PC-9 (cell line): ENCODE measurements around the gene TRIM9. TPM values are rescaled to one million over a fixed set of nuclear protein-coding genes. Genes with fewer than 3 reads are reported as not detected.

Source experiments
- Bru-seq: library from RNA; stranded (reverse); fragments of 400-500 nt; gene quantifications from one replicate; lab custom pipeline; 2021; lab: Mats Ljungman, UMichigan
- BruChase-seq, 2 experiments: library from RNA; stranded (reverse); fragments of 400-500 nt; gene quantifications; one replicate each; lab custom pipeline; 2021; lab: Mats Ljungman, UMichigan
- BruUV-seq: library from RNA; stranded (reverse); fragments of 400-500 nt; replicated peaks from 2 replicates; lab custom pipeline; 2021; lab: Mats Ljungman, UMichigan
- CTCF ChIA-PET: fragments of 300-600 bp; sonication (Branson Sonifier 250); formaldehyde crosslinking; loops from one replicate; lab custom pipeline; 2022; ENCODE audit warnings: antibody characterized with exemption; lab: Charles Lee
- POLR2A ChIA-PET: fragments of 300-600 bp; sonication (Branson Sonifier 250); formaldehyde crosslinking; loops from one replicate; lab custom pipeline; 2022; ENCODE audit warnings: antibody characterized with exemption; ENCODE audit not compliant: unreplicated experiment; lab: Charles Lee
- DNase-seq, 2 experiments: peaks; one replicate each; pipeline versions ENCODE4 v3.0.0 to v3.0.0-alpha.2; 2015 to 2022; ENCODE audit warnings: mixed read lengths in 1 of 2
- H2AFZ ChIP-seq: fragments of 200-600 bp; sonication (generic); 2 replicates; pipeline ENCODE4 v1.8.1; 2017; ENCODE audit warnings: antibody characterized with exemption
- H3F3A ChIP-seq: fragments of 200-600 bp; sonication (generic); 2 replicates; pipeline ENCODE4 v1.8.1; 2017; ENCODE audit warnings: antibody characterized with exemption, mild to moderate bottlenecking, low read depth; ENCODE audit not compliant: insufficient read depth
- H3K27ac ChIP-seq: fragments of 200-600 bp; sonication (generic); 2 replicates; pipeline ENCODE4 v1.6.1; 2016; ENCODE audit warnings: mixed run types
- H3K27me3 ChIP-seq: fragments of 200-600 bp; sonication (generic); 2 replicates; pipeline ENCODE4 v1.6.1; 2016; ENCODE audit warnings: low read depth, mixed run types; ENCODE audit not compliant: insufficient read depth
- H3K36me3 ChIP-seq: fragments of 200-600 bp; sonication (generic); 2 replicates; pipeline ENCODE4 v1.6.1; 2016; ENCODE audit warnings: low read depth, mixed run types
- H3K4me1 ChIP-seq: fragments of 200-600 bp; sonication (generic); replicated peaks from 2 replicates; pipeline ENCODE4 v1.6.1; 2016; ENCODE audit warnings: mixed run types; ENCODE audit not compliant: insufficient read depth
- H3K4me2 ChIP-seq: fragments of 200-600 bp; sonication (generic); 2 replicates; pipeline ENCODE4 v1.6.1; 2017; ENCODE audit warnings: mixed run types
- H3K4me3 ChIP-seq: fragments of 200-600 bp; sonication (generic); 2 replicates; pipeline ENCODE4 v1.6.1; 2016; ENCODE audit warnings: mixed run types
- H3K79me2 ChIP-seq: fragments of 200-600 bp; sonication (generic); 2 replicates; pipeline ENCODE4 v1.6.1; 2017; ENCODE audit warnings: low read depth, mixed run types
- H3K9me2 ChIP-seq: fragments of 200-600 bp; sonication (generic); 2 replicates; pipeline ENCODE4 v1.8.1; 2017; ENCODE audit warnings: mild to moderate bottlenecking; ENCODE audit not compliant: insufficient read depth
- H3K9me3 ChIP-seq: fragments of 200-600 bp; sonication (generic); 2 replicates; pipeline ENCODE4 v1.8.1; 2016; ENCODE audit warnings: low read depth; ENCODE audit not compliant: insufficient read depth
- H4K20me1 ChIP-seq: fragments of 200-600 bp; sonication (generic); 2 replicates; pipeline ENCODE4 v1.8.1; 2017; ENCODE audit not compliant: insufficient read depth
- EZH2 ChIP-seq: fragments of 200-600 bp; sonication (generic); IDR thresholded peaks from 2 replicates; pipeline ENCODE4 v1.8.0; 2017; ENCODE audit warnings: antibody characterized with exemption, low read depth
- intact Hi-C: fragments of 100-400 bp; cut with micrococcal nuclease; formaldehyde crosslinking; loops from one replicate; pipeline ENCODE4 v1.10.0; 2022; ENCODE audit not compliant: unreplicated experiment
- long read RNA-seq: library from polyadenylated mRNA; stranded (forward); transcript quantifications from one replicate; pipeline ENCODE4 v2.0.0, GENCODE V29; 2022
- total RNA-seq: library from RNA; stranded (reverse); gene quantifications from 2 replicates; pipeline ENCODE4 v1.2.3, GENCODE V29; 2021
- TF ChIP-seq, protein P1 (sequence below): fragments of 200-600 bp; sonication (generic); conservative IDR thresholded peaks from 2 replicates; pipeline ENCODE4 v1.6.1; 2017; ENCODE audit warnings: mixed run types, antibody characterized with exemption, mild to moderate bottlenecking, moderate library complexity

The TRIM9 gene
- 1.5 and 2.1 TPM in 2 replicates for total RNA-seq
- percentile 37 among the genes with signal in this experiment for Bru-seq, nascent RNA
- BruChase-seq, experiment 1, labeled RNA remaining after a 2-hour chase: percentile 32 among the genes with signal in this experiment
- BruChase-seq, experiment 2, labeled RNA remaining after a 6-hour chase: percentile 28 among the genes with signal in this experiment
- long read RNA-seq, partial matches to known transcripts: 0 of 1 reads
- long read RNA-seq, other reads (novel, unspliced or antisense): 1 of 1 reads

DNA sequence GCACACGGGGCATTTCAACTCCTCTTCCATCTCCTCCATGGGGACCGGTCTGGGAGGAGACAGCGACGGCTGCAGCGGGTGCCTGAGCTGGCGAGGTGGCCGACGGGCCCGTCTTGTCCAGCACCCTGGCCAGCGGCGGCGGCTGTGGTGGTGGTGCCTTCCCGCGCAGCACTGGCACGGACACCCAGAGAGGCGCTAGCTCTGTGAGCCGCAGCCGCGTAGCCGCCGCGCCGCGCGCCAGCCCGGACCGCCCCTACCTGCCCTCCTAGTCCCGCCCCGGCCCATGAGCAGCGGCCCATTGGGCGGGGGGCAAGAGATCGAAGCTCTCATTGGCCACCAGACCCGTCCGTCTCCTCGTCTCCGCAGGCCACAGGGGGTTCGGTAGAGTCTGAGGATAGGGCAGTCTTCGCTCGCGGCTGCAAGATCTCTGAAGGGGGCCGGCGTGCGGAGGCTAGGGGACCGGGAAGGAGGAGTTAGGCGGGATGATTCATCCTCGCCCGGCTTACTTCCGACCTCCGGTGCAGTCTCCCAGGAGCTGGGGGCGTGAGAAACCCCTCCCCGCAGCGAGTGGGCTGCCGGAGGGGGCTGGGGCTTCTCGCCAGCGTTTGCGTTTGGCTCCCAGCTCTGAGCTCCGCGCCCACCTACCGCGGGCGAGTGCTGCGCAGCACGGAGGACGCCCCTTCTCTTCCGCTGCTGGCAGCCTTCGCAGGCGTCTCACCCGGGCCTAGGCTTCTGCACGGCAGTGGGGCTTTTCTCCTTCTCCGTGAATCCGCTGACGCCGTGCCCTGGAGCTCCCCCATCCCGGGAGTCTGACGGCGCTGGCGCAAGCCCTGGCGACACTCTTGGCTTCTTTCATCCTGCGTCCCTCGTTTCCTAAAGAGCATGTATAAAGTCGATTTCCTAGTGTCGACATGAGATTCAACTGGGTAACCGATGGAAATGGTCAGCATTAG, at the start of gene TRIM9:
TRIM9 (minus strand) TSS at position 205 of the 953 bp plus-strand sequence; CDS start at position 39, 166 bp downstream.
- POLR2A ChIA-PET: interaction anchor here (0.6 to 1.0 kb wide), 6 partner anchors 11 to 426 kb away, joined by 3 to 10 read pairs (median 5); no protein-coding TSS in a partner anchor
- intact Hi-C loops: loop anchor here (5.0 to 10.0 kb wide), 2 partner anchors 120 to 138 kb away; no protein-coding TSS in a partner anchor

DNA sequence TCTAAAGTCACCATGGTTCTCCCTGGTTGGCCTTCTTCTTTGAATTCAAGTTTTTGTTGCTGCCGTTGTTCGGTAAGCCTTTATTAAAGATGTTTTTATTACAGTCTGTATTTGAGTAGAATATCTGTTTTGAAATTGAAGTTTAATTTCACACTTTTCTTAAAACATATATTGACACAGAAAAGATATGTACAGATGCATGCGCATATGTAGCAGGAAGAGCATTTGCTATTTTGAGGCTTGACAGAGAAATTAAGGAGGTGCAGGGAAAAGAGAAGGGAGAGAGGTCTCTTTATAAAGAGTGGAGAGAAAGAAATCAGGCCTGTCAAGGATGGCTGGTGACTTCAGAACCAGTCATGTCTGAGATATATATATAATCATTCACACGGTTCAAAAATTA, 46.0 kb upstream of the TRIM9 start:
- no peaks in the 10 kb centered on the region for H3K9me2 ChIP-seq
- H3K4me3 ChIP-seq: no peak overlapping the region
- POLR2A ChIA-PET: no interaction called here
- BruUV-seq: no TSS peak
- H3K27me3 ChIP-seq: no peaks in the 10 kb centered on the region
- no peaks in the 10 kb centered on the region for H3K79me2 ChIP-seq
- H3K27ac ChIP-seq: no peak overlapping the region
- intact Hi-C loops: no loop called here
- no peak overlapping the region for H3K4me2 ChIP-seq
- H3K36me3 ChIP-seq: no peaks in the 10 kb centered on the region
- H3K9me3 ChIP-seq: no peaks in the 10 kb centered on the region
- H4K20me1 ChIP-seq: no peaks in the 10 kb centered on the region
- 0 out of 2 replicates have a peak, but pooled peaks cover 7% of the 10 kb centered on the region for H3F3A ChIP-seq
- TF ChIP-seq, protein P1, sequence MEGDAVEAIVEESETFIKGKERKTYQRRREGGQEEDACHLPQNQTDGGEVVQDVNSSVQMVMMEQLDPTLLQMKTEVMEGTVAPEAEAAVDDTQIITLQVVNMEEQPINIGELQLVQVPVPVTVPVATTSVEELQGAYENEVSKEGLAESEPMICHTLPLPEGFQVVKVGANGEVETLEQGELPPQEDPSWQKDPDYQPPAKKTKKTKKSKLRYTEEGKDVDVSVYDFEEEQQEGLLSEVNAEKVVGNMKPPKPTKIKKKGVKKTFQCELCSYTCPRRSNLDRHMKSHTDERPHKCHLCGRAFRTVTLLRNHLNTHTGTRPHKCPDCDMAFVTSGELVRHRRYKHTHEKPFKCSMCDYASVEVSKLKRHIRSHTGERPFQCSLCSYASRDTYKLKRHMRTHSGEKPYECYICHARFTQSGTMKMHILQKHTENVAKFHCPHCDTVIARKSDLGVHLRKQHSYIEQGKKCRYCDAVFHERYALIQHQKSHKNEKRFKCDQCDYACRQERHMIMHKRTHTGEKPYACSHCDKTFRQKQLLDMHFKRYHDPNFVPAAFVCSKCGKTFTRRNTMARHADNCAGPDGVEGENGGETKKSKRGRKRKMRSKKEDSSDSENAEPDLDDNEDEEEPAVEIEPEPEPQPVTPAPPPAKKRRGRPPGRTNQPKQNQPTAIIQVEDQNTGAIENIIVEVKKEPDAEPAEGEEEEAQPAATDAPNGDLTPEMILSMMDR: no peak
- no peak for TF ChIP-seq EZH2
- CTCF ChIA-PET: no interaction called here
- no peak for DNase-seq
- H3K4me1 ChIP-seq: peaks cover 15% of the 10 kb centered on the region
- H2AFZ ChIP-seq: no peak overlapping the region

More for the DNA sequence above, at the start of gene TRIM9:
- Histone ChIP-seq H3K36me3 (no peaks in the 10 kb centered on the region), H3K9me3 (no peaks in the 10 kb centered on the region), H3K9me2 (no peaks in the 10 kb centered on the region), H4K20me1 (no peaks in the 10 kb centered on the region; the same call in 1 of the 2 replicates), H3K4me1 (peaks cover 19% of the 10 kb centered on the region), H3K79me2 (no peaks in the 10 kb centered on the region), H3K4me3 (peak within 1 kb of the TSS; percentile 76), H3K27ac (peak within 1 kb of the TSS; percentile 78), H3F3A (peaks cover 8% of the 10 kb centered on the region; the same call in 1 of the 2 replicates), H3K27me3 (no peaks in the 10 kb centered on the region), H2AFZ (peak within 1 kb of the TSS; percentile 98), H3K4me2 (peak within 1 kb of the TSS; percentile 99)
- TF ChIP-seq, protein P1: no peak
- no peak for TF ChIP-seq EZH2
- DNase-seq: peak; percentile 94 to 98
- TSS peak; percentile 91 for BruUV-seq
- CTCF ChIA-PET: interaction anchor here (0.6 to 1.2 kb wide), 5 partner anchors 36 to 213 kb away, joined by 3 to 14 read pairs (median 4); no protein-coding TSS in a partner anchor

DNA sequence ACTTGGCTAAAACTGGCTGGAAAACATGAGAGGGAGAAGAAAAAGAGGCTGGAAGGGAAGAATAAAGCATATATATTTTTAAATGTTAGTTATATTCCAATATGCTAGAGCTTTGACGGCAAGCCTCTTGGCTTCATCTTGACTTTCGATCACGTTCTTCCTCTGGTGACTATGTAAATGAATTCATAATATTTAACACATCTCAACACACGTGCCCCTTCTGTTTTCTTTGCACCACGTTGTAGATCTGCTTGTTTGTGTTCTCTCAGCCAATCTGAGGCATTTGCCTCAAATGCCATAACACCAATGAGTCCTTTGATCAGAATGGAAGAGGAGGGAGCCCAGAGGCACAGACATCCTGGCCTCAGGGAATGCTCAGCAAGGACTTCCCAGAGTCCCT, 45.4 kb upstream of the TRIM9 start:
- Histone ChIP-seq H2AFZ (no peak overlapping the region), H3F3A (0 out of 2 replicates have a peak, but pooled peaks cover 7% of the 10 kb centered on the region), H3K4me2 (no peak overlapping the region), H3K27me3 (no peaks in the 10 kb centered on the region), H3K36me3 (no peaks in the 10 kb centered on the region), H4K20me1 (no peaks in the 10 kb centered on the region), H3K79me2 (no peaks in the 10 kb centered on the region), H3K4me1 (peaks cover 15% of the 10 kb centered on the region), H3K4me3 (no peak overlapping the region), H3K9me2 (no peaks in the 10 kb centered on the region), H3K27ac (no peak overlapping the region), H3K9me3 (no peaks in the 10 kb centered on the region)
- intact Hi-C loops: no loop called here
- POLR2A ChIA-PET: no interaction called here
- TF ChIP-seq EZH2: no peak
- TF ChIP-seq, protein P1: no peak
- no peak for DNase-seq
- CTCF ChIA-PET: no interaction called here
- BruUV-seq: no TSS peak
